ENCODE measurements around the gene GPANK1. TPM values are rescaled to one million over a fixed set of nuclear protein-coding genes. Genes with fewer than 3 reads are reported as not detected.

Gene GPANK1
- total and polyA plus RNA-seq, 2 of the 13 experiments (the other 11 are each of a cell fraction or from before 2014, with no cell fraction given), result 15.4 to 22.8 TPM

- TF ChIP-seq POLR2AphosphoS2 (IDR thresholded peaks at IDR 0.05; ENCODE audit: low read depth, low read length) (no peak), ZFP36L1 (CRISPR knock-in tag; IDR thresholded peaks at IDR 0.05) (no peak), TEAD2 (CRISPR knock-in tag; IDR thresholded peaks at IDR 0.05) (no peak), ZNF275 (CRISPR knock-in tag; IDR thresholded peaks at IDR 0.05; ENCODE audit: borderline replicate concordance) (no peak), ZNF850 (CRISPR knock-in tag; conservative IDR thresholded peaks at IDR 0.05) (0 out of 2 replicates have a peak, but pooled peaks have one; percentile 15), HNRNPH1 (optimal IDR thresholded peaks at IDR 0.05; ENCODE audit: low read depth, low read length) (no peak), HNF4G (IDR thresholded peaks at IDR 0.05; ENCODE audit: borderline replicate concordance, low read depth, low read length) (0 out of 2 replicates have a peak, but pooled peaks have one; percentile 25), HNF4G (CRISPR knock-in tag; IDR thresholded peaks at IDR 0.05; ENCODE audit: borderline replicate concordance, low read depth) (no peak), MED8 (CRISPR knock-in tag; IDR thresholded peaks at IDR 0.05; ENCODE audit: insufficient replicate concordance) (no peak), ZNF543 (CRISPR knock-in tag; IDR thresholded peaks at IDR 0.05) (no peak), NBN (conservative IDR thresholded peaks at IDR 0.05) (no peak), THRA (CRISPR knock-in tag; IDR thresholded peaks at IDR 0.05; ENCODE audit: borderline replicate concordance) (peak; percentile 67; the same call in 1 of the 2 replicates), HNRNPK (IDR thresholded peaks at IDR 0.05; ENCODE audit: low read depth, low read length, poor library complexity, severe bottlenecking) (no peak), ARNTL (CRISPR knock-in tag; IDR thresholded peaks at IDR 0.05) (0 out of 2 replicates have a peak, but pooled peaks have one; percentile 4), SNAPC2 (CRISPR knock-in tag; IDR thresholded peaks at IDR 0.05) (no peak), HHEX (CRISPR knock-in tag; IDR thresholded peaks at IDR 0.05) (0 out of 2 replicates have a peak, but pooled peaks have one; percentile 28), ZNF333 (CRISPR knock-in tag; IDR thresholded peaks at IDR 0.05; ENCODE audit: borderline replicate concordance) (no peak), YY1 (IDR thresholded peaks at IDR 0.05; ENCODE audit: insufficient read depth, insufficient replicate concordance, low read depth, low read length) (no peak), ZNF746 (CRISPR knock-in tag; IDR thresholded peaks at IDR 0.05) (no peak), ISL2 (CRISPR knock-in tag; IDR thresholded peaks at IDR 0.05) (0 out of 2 replicates have a peak, but pooled peaks have one; percentile 29), ZKSCAN8 (CRISPR knock-in tag; IDR thresholded peaks at IDR 0.05; ENCODE audit: borderline replicate concordance) (no peak), ZNF883 (CRISPR knock-in tag; IDR thresholded peaks at IDR 0.05; ENCODE audit: not compliant biosample characterization) (no peak), ZNF558 (CRISPR knock-in tag; IDR thresholded peaks at IDR 0.05; ENCODE audit: borderline replicate concordance) (no peak; the same call in 1 of the 2 replicates), MEIS1 (CRISPR knock-in tag; IDR thresholded peaks at IDR 0.05; ENCODE audit: borderline replicate concordance) (0 out of 2 replicates have a peak, but pooled peaks have one; percentile 13), ZNF337 (CRISPR knock-in tag; IDR thresholded peaks at IDR 0.05; ENCODE audit: borderline replicate concordance, low read depth) (no peak), ZC3H4 (CRISPR knock-in tag; IDR thresholded peaks at IDR 0.05; ENCODE audit: borderline replicate concordance) (0 out of 2 replicates have a peak, but pooled peaks have one; percentile 83), ZNF891 (CRISPR knock-in tag; IDR thresholded peaks at IDR 0.05) (no peak), THYN1 (CRISPR knock-in tag; IDR thresholded peaks at IDR 0.05; ENCODE audit: borderline replicate concordance, low read depth) (no peak), NR2F6 (IDR thresholded peaks at IDR 0.05) (no peak), NR2F6 (CRISPR knock-in tag; IDR thresholded peaks at IDR 0.05) (no peak)
Observed at GRCh38 chr6:31654574-31655348, 10.0 kb downstream of the GPANK1 start (continued).

Measured in HepG2 (cell line).